Gastrocnemius medialis (tissue), 4 donors: ENCODE results near the gene PPIL1. TPM values are rescaled to one million over a fixed set of nuclear protein-coding genes. Genes with fewer than 3 reads are reported as not detected.

Experiments
- ATAC-seq, 2 donors: fragments of 150-250 bp; one replicate each; pipeline ENCODE4 v1.9.1; 2016
- DNase-seq, 2 donors: peaks; one replicate each; pipeline ENCODE4 v3.0.0-alpha.2; 2019
- H3K27ac ChIP-seq, 4 donors: fragments of 200-600 bp; sonication (generic); 1 replicate in 1 of 4; 2 replicates in 3 of 4; pipeline ENCODE4 v1.5.1; 2016 to 2018; ENCODE audit warnings: mild to moderate bottlenecking in 2 of 4, moderate library complexity in 1 of 4
- H3K27me3 ChIP-seq, 3 donors: fragments of 200-600 bp; sonication (generic) in 2 of 3; 1 replicate in 1 of 3; 2 replicates in 2 of 3; pipeline versions ENCODE4 v1.5.1 to v1.6.0; 2016 to 2019; ENCODE audit warnings: mild to moderate bottlenecking in 1 of 3, moderate library complexity in 1 of 3
- H3K36me3 ChIP-seq, 2 donors: fragments of 200-600 bp; sonication (generic) in 1 of 2; one replicate each; pipeline ENCODE4 v1.5.1; 2017 to 2018
- H3K4me1 ChIP-seq, 2 donors: fragments of 200-600 bp; sonication (generic) in 1 of 2; one replicate each; pipeline ENCODE4 v1.5.1; 2016 to 2017; ENCODE audit warnings: mild to moderate bottlenecking in 2 of 2
- H3K4me3 ChIP-seq, 4 donors: fragments of 200-600 bp; sonication (generic) in 3 of 4; 1 replicate in 1 of 4; 2 replicates in 3 of 4; pipeline ENCODE4 v1.5.1; 2016 to 2019; ENCODE audit warnings: mild to moderate bottlenecking in 2 of 4
- H3K9me3 ChIP-seq, 3 donors: fragments of 200-600 bp; sonication (generic) in 2 of 3; 1 replicate in 1 of 3; 2 replicates in 2 of 3; pipeline ENCODE4 v1.5.1; 2016 to 2019
- CTCF ChIP-seq, 5 experiments: fragments of 450-650 bp in 3 of 5; fragments of 200-600 bp in 2 of 5; sonication (generic) in 2 of 5; IDR thresholded peaks in 4 of 5; conservative IDR thresholded peaks in 1 of 5; 1 replicate in 4 of 5; 2 replicates in 1 of 5; pipeline ENCODE4 v1.5.1; 2016 to 2019; ENCODE audit warnings: antibody characterized with exemption in 5 of 5, mild to moderate bottlenecking in 3 of 5, moderate library complexity in 3 of 5
- POLR2A ChIP-seq, 2 donors: fragments of 450-650 bp; IDR thresholded peaks; one replicate each; pipeline ENCODE4 v1.6.1; 2017; ENCODE audit warnings: antibody characterized with exemption in 2 of 2, mild to moderate bottlenecking in 2 of 2, moderate library complexity in 2 of 2
- in situ Hi-C, 4 donors: fragments of 200-750 bp; cut with MboI; loops; one replicate each; pipeline versions ENCODE4 v1.15.0 to v1.8.0; 2017; ENCODE audit warnings: low sequenced_read_pairs in 4 of 4
- intact Hi-C: fragments of 100-400 bp; cut with DNase I; formaldehyde crosslinking; loops from one replicate; pipeline ENCODE4 v1.15.1; 2023; ENCODE audit warnings: low total_unique reads
- total RNA-seq, 4 donors: library from RNA; depleted of rRNA; stranded (reverse); fragments of >200 nt; gene quantifications; one replicate each; pipeline versions ENCODE4 v1.1.0 to v1.2.3, GENCODE V29; 2016

PPIL1 gene
- total RNA-seq, 4 donors from 2014 or later = 5.4 to 18.7 (median 16.8) TPM

GRCh38 chr6:36888115-36888643, 13.6 kb upstream of the PPIL1 start:
- ATAC-seq (no peak), DNase-seq (no peak)
- TF ChIP-seq CTCF (IDR thresholded peaks at IDR 0.05 in 4 of 5, conservative IDR thresholded peaks at IDR 0.05 in 1 of 5) (no peak), POLR2A (IDR thresholded peaks at IDR 0.05) (no peak)
- H3K9me3 ChIP-seq = no peaks in the 10 kb centered on the region
- no peak overlapping the region for H3K27ac ChIP-seq
- H3K4me3 ChIP-seq = no peak overlapping the region
- H3K4me1 ChIP-seq = peaks cover 24 to 25% of the 10 kb centered on the region in 2 donors
- intact Hi-C loops (loop anchor here (5.0 kb wide), 1 partner anchor 284 kb away; the partner anchor contains the start of gene PIM1), in situ Hi-C loops (loop anchor here (10.0 to 25.0 kb wide), 5 partner anchors 97 to 327 kb away; partner anchors contain the start of genes FGD2 (in 1 of the 4) and MTCH1 (in 1 of the 4))
- no peaks in the 10 kb centered on the region for H3K27me3 ChIP-seq
- no peaks in the 10 kb centered on the region for H3K36me3 ChIP-seq

- Histone ChIP-seq H3K27ac (peak overlapping the region in 3 of 4 donors; percentile 83 to 91 (median 90)), H3K4me1 (peaks cover 24 to 25% of the 10 kb centered on the region in 2 donors)
- intact Hi-C loops = loop anchor here (5.0 kb wide), 1 partner anchor 285 kb away; the partner anchor contains the start of gene PIM1
Measured at GRCh38 chr6:36886950-36887618, 12.5 kb upstream of the PPIL1 start.

GRCh38 chr6:36885461-36886401, 11.1 kb upstream of the PPIL1 start, which contains the start of gene C6orf89:
Gene C6orf89 (plus strand): TSS chr6:36885952. CDS start chr6:36899445, 13,493 bp downstream.
- peaks cover 24 to 25% of the 10 kb centered on the region in 2 donors for H3K4me1 ChIP-seq
- in situ Hi-C loops = loop anchor here (10.0 to 25.0 kb wide), 5 partner anchors 99 to 329 kb away; partner anchors contain the start of genes FGD2 (in 1 of the 4) and MTCH1 (in 1 of the 4)
- intact Hi-C loops = loop anchor here (1.0 to 5.0 kb wide), 6 partner anchors 11 to 325 kb away; partner anchors contain the start of genes PIM1 and PPIL1
- H3K36me3 ChIP-seq = no peaks in the 10 kb centered on the region
- peak within 1 kb of the TSS; percentile 83 to 91 (median 90) for H3K27ac ChIP-seq
- ATAC-seq = peak; percentile 100
- H3K27me3 ChIP-seq = no peaks in the 10 kb centered on the region
- H3K4me3 ChIP-seq = peak within 1 kb of the TSS; percentile 75 to 92 (median 83)
- DNase-seq = peak; percentile 97 to 99
- TF ChIP-seq CTCF (IDR thresholded peaks at IDR 0.05 in 4 of 5, conservative IDR thresholded peaks at IDR 0.05 in 1 of 5) (peak; percentile 85 to 95 (median 91)), POLR2A (IDR thresholded peaks at IDR 0.05) (peak; percentile 80 to 94)
- no peaks in the 10 kb centered on the region for H3K9me3 ChIP-seq

More at GRCh38 chr6:36886950-36887618, 12.5 kb upstream of the PPIL1 start:
- no peak for DNase-seq
- in situ Hi-C loops = loop anchor here (10.0 to 25.0 kb wide), 5 partner anchors 98 to 328 kb away; partner anchors contain the start of genes FGD2 (in 1 of the 4) and MTCH1 (in 1 of the 4)
- Histone ChIP-seq H3K9me3 (no peaks in the 10 kb centered on the region), H3K36me3 (no peaks in the 10 kb centered on the region), H3K4me3 (peak overlapping the region in 2 of 4 donors; percentile 82 to 92), H3K27me3 (no peaks in the 10 kb centered on the region)
- no peak for TF ChIP-seq POLR2A (IDR thresholded peaks at IDR 0.05)
- no peak for TF ChIP-seq CTCF (IDR thresholded peaks at IDR 0.05 in 4 of 5, conservative IDR thresholded peaks at IDR 0.05 in 1 of 5)
- no peak for ATAC-seq

GRCh38 chr6:36884610-36885009, 10.0 kb upstream of the PPIL1 start:
- Histone ChIP-seq H3K9me3 (no peaks in the 10 kb centered on the region), H3K4me3 (no peak overlapping the region), H3K36me3 (no peaks in the 10 kb centered on the region), H3K4me1 (peaks cover 24 to 25% of the 10 kb centered on the region in 2 donors), H3K27me3 (no peaks in the 10 kb centered on the region), H3K27ac (peak overlapping the region in 1 of 4 donors; percentile 91)
- ATAC-seq (no peak), DNase-seq (no peak)
- intact Hi-C loops = loop anchor here (1.0 to 5.0 kb wide), 6 partner anchors 10 to 326 kb away; partner anchors contain the start of genes PIM1 and PPIL1
- TF ChIP-seq CTCF (IDR thresholded peaks at IDR 0.05 in 4 of 5, conservative IDR thresholded peaks at IDR 0.05 in 1 of 5) (no peak), POLR2A (IDR thresholded peaks at IDR 0.05) (no peak)
- in situ Hi-C loops = loop anchor here (10.0 to 25.0 kb wide), 5 partner anchors 100 to 330 kb away; partner anchors contain the start of genes FGD2 (in 1 of the 4) and MTCH1 (in 1 of the 4)
